ENCODE data around the gene TPRA1.
"Not testable (repeated sequence)": the region's sequence is repeated elsewhere in the genome, so short reads cannot be mapped to it uniquely, and the experiment has no call there.

Gene TPRA1

DNA sequence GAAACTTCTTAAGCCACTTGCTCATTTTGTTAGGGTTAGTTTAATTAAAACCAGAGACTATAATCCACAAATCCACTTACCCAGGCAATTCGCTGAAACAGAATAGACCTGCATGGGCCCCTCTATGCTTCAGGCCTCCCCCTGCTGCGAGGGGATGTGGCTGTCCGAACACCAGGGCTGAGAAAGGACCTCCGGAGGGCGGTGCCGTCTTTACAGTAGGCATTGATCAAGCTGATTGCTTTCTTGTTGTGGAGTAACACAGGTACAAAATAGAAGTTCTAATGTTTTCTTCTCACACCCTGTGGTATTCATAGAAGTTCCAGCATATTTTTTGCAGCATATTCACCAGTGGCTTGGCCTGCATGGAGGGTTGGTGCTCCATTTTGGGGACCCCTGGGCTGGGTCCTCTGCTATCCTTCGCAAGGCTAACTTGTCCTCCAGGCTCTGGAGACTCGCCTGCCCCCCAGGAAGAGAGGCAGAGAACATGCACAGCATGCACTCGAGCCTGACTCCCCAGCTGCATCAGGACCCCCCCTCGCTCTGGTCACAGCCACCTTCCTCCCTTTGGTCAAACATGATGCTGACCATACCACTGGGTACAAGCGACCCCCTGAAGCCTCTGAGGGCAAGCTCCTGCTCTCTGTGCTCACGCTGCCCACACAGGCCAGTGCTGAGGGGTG, 55.3 kb downstream of the TPRA1 start:
- DNase-seq, result no peak

DNA sequence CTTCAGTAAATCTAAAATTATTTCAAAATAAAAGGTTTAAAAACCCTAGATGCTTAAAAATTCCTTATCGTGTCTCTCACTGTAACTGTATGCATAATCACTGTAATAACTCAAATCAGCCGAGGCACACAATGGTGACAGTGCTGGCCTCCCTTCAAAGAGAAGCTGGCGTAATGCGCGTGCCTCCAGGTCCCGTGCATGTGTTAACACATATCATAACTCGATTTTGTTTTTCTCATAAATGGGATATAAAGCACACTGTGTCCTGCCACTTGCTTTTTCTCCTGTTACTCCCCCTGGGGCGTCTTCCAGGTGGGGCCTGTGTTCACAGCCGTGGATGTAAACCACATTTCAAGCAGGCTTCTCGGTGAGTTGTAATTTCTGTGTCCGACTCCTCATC, 56.0 kb downstream of the TPRA1 start:
- DNase-seq, result no peak

DNA sequence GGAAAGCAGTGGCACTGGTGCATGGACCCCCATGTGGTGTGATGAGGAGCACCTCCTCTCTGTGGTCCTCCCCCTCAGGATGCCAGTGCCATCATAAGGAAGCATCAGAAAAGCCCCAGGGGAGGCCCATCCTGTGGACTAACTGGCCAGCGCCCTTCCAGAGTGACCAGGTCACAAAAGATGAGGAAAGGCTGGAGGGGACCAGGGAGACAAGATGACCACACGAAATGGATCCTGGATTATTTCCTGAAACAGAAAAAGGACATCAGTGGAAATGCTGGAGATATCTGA, 56.4 kb downstream of the TPRA1 start:
- no peak for DNase-seq

DNA sequence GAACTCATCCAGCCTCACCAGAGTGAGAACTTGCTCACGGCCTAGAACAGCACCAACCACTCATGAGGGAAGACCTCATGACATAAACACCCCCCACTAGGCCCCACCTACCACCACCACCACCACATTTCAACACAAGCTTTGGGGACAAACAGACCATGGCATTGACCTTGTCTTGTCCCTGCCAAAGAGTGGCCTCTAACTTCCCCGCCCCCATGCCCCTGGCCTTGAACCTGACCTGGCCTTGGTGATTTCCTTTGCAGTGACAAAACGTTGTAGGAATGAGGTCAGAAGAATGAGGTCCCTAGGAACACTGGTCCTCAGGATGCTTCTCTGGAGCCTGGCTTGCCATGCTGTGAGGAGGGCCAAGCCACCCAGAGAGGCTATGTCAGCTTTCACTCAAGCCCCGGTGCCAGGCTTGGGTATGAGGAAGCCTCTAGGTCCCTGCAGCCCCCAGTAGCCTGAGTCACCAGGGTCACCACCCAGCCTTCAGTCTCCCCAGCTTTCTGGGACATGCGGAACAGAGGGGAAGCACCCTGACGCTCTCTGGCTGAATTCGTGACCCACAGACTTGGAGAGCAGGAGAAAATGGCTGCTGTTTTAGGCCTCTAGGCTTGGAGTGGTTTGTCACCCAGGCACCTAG, 57.9 kb downstream of the TPRA1 start:
- DNase-seq, result no peak

DNA sequence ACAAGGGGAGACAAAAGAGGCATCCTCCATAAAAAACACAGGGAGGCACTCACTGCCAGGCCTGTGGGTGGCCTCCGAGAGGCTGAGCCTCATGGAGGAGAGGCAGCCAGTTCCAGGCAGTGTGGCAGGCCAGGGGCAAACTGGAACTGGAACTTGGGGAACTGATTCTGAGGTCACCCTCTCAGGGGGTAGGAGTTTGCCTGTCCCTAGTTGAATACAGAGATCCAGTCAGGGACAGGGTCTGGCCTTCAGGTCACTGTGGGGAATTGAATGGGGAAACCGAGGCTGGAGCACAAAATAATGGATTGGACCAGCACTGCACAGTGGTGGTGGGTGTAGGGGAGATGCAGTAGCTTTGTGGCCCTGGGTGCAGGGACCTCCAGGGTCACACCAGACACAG, 58.7 kb downstream of the TPRA1 start:
- DNase-seq, result no peak

DNA sequence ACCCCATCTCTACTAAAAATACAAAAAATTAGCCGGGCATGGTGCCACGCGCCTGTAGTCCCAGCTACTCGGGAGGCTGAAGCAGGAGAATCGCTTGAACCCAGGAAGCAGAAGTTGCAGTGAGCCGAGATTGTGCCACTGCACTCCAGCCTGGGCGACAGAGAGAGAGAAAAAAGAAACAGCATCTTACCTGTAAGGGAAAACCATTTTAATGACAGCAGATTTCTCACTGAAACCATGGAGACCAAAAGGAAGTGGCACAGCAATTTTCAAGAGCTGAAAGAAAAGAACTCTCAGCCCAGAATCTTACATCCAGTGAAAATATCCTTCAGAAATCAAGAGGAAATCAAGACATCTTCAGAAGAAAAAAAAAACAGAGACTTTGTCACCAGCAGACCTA, 59.7 kb downstream of the TPRA1 start:
- DNase-seq, result not testable (repeated sequence)

DNA sequence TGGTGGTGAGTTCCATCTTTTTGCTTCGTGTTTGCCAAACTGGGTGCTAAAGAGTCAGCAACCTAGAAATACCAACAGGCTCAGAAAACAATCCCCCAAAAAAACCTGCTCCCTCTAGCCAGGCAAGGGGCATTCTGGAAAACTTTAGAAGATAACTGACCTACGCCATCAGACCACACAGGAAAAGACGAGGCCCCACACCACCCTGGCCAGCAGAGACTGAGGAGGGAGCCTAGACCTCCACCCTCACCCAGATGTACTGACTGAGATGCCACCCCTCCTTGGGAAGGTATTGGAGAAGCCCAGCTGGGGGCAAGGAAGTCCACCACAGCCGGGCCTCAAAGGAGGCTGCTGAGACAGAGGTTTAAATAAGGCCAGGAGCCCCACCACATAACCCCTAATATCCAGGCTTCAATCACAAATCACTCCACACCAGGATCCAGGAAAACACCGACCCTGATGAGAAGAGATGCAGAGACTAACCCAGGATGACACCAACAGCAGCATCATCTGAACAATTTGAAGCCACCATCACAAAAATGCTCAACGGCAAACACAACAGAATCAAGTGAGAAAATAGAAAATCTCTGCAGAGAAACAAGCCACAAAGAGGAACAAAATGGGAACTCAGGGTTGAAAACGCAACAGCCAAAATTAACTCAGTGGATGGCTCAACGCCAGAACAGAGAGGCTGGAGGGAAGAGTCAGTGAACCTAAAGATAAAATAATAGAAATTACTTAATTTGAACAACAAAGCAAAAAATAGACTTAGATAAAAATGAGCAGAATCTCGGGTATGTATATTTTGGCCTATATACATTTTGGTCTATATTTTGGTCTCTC, 61.0 kb downstream of the TPRA1 start:
- DNase-seq, result no peak

DNA sequence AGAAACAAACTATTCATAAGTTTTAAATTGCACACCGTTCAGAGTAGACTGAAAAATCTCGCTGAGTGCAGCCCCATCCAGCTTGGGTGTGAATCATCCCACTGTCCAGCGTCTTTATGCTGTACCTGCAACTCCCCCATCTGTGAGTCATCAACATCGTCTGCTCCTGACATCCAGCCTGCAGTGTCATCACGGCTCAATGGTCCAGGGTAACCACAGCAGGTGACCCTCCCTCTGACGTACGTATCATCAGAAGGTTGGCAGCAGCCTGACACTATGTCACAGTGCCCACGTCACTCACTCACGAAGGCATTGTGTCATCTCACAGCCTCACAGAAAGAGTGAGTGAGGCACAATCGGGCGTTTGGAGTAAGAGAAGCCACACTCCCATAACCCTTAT, 65.2 kb downstream of the TPRA1 start:
- DNase-seq, result no peak

DNA sequence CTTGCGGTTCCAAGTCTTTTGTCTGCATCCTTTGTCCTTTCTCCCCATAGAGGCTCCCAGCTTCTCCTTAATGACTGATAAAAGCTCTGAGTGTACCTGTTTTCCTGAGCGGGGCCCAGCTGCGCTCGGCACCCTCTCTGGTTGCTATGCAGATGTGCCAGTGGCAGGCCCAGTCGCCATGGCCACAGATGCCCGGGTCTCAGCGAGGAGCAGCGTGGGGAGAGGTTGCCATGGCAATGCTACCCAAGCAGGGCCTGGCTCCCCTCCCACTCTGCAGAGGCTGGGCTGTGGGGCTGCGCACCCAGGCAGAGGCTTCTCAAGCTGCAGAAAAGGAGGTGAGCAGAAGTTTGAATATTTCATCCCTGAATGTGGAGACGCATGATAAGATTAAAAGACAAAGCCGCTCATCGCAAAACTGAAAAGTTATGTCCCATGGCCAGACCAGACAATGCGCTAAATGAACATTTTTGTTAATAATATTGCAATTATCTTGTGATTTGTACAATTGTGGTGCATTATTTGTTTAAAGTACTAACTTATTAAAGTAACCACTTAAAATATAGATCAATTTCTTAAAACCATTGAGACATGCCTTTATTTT, 66.1 kb downstream of the TPRA1 start:
- DNase-seq, result no peak

All from stimulated activated CD4-positive, alpha-beta T cell treated with anti-CD3 and anti-CD28 coated beads, Interleukin-15, amount 100 ng/mL, for 24 hours (primary cell).